ENCODE data around the gene STXBP6. TPM values are rescaled to one million over a fixed set of nuclear protein-coding genes. Genes with fewer than 3 reads are reported as not detected.

STXBP6 gene
- total RNA-seq, 8 experiments from 2014 or later = 1.0 to 13.2 (median 4.4) TPM

- Histone ChIP-seq H3K4me1 (replicated peaks in 1 of 2) (no peaks in the 10 kb centered on the region), H3K4me3 (no peak overlapping the region), H3K27ac (no peak overlapping the region)
- in situ Hi-C loops (cut with MboI; ENCODE audit: low pct_unique_long_range_greater_than_20kb in 2 of 9, low sequenced_read_pairs in 9 of 9, unreplicated experiment in 9 of 9) = loop anchor here in 2 of 9 experiments (25.0 kb wide), 1 partner anchor 221 kb away; no protein-coding TSS in a partner anchor
- WGBS, 10 experiments = 50 to 100% (median 90%) methylated on average over 1 of the region's 1 CpG; no CpG with 5 or more reads in 3 of the 10 experiments
- no peak for ATAC-seq (replicated peaks in 6 of 8)
These were observed 16.6 kb downstream of the STXBP6 start for GRCh38 chr14:25033358-25033757.

- in situ Hi-C loops (cut with MboI; ENCODE audit: low pct_unique_long_range_greater_than_20kb in 2 of 9, low sequenced_read_pairs in 9 of 9, unreplicated experiment in 9 of 9) = loop anchor here in 2 of 9 experiments (25.0 kb wide), 1 partner anchor 220 kb away; no protein-coding TSS in a partner anchor
- H3K4me3 ChIP-seq = no peak overlapping the region
- H3K27ac ChIP-seq = no peak overlapping the region
- ATAC-seq (replicated peaks in 6 of 8) = no peak
- no peaks in the 10 kb centered on the region for H3K4me1 ChIP-seq (replicated peaks in 1 of 2)
- 78 to 100% (median 93%) methylated on average over 2 to 7 of the region's 10 CpGs for WGBS, 10 experiments
These were observed 17.7 kb downstream of the STXBP6 start for GRCh38 chr14:25032092-25032784.

GRCh38 chr14:25026476-25027137 is 23.3 kb downstream of the STXBP6 start:
- in situ Hi-C loops (cut with MboI; ENCODE audit: low pct_unique_long_range_greater_than_20kb in 2 of 9, low sequenced_read_pairs in 9 of 9, unreplicated experiment in 9 of 9) = loop anchor here in 2 of 9 experiments (25.0 kb wide), 1 partner anchor 214 kb away; no protein-coding TSS in a partner anchor
- ATAC-seq (replicated peaks in 6 of 8) = peak in 1 of 8 experiments; percentile 14
- no peak overlapping the region for H3K27ac ChIP-seq
- WGBS, 10 experiments = 20 to 88% (median 74%) methylated on average over 1 to 4 of the region's 4 CpGs; no CpG with 5 or more reads in 1 of the 10 experiments
- no peaks in the 10 kb centered on the region for H3K4me1 ChIP-seq (replicated peaks in 1 of 2)
- H3K4me3 ChIP-seq = no peak overlapping the region

- Histone ChIP-seq H3K27ac (no peak overlapping the region), H3K4me3 (no peak overlapping the region), H3K4me1 (replicated peaks in 1 of 2) (no peaks in the 10 kb centered on the region)
- in situ Hi-C loops (cut with MboI; ENCODE audit: low pct_unique_long_range_greater_than_20kb in 2 of 9, low sequenced_read_pairs in 9 of 9, unreplicated experiment in 9 of 9) = no loop called here
- ATAC-seq (replicated peaks in 6 of 8) = no peak
- WGBS, 10 experiments = 0 to 60% (median 0%) methylated on average over 1 of the region's 1 CpG; no CpG with 5 or more reads in 1 of the 10 experiments
These were observed 30.1 kb downstream of the STXBP6 start for GRCh38 chr14:25019892-25020291.

GRCh38 chr14:25017562-25017961 is 32.4 kb downstream of the STXBP6 start:
- WGBS, 10 experiments = 14 to 92% (median 80%) methylated on average over 1 to 2 of the region's 2 CpGs; no CpG with 5 or more reads in 5 of the 10 experiments
- in situ Hi-C loops (cut with MboI; ENCODE audit: low pct_unique_long_range_greater_than_20kb in 2 of 9, low sequenced_read_pairs in 9 of 9, unreplicated experiment in 9 of 9) = no loop called here
- ATAC-seq (replicated peaks in 6 of 8) = no peak
- Histone ChIP-seq H3K4me3 (no peak overlapping the region), H3K4me1 (replicated peaks in 1 of 2) (no peaks in the 10 kb centered on the region), H3K27ac (no peak overlapping the region)

- Histone ChIP-seq H3K4me1 (replicated peaks in 1 of 2) (no peaks in the 10 kb centered on the region), H3K27ac (no peak overlapping the region), H3K4me3 (no peak overlapping the region)
- no peak for ATAC-seq (replicated peaks in 6 of 8)
- 29 to 100% (median 92%) methylated on average over 1 of the region's 1 CpG; no CpG with 5 or more reads in 1 of the 10 experiments for WGBS, 10 experiments
- in situ Hi-C loops (cut with MboI; ENCODE audit: low pct_unique_long_range_greater_than_20kb in 2 of 9, low sequenced_read_pairs in 9 of 9, unreplicated experiment in 9 of 9) = no loop called here
These were observed 34.2 kb downstream of the STXBP6 start for GRCh38 chr14:25015761-25016160.

- WGBS, 10 experiments = 53 to 100% (median 80%) methylated on average over 1 to 4 of the region's 4 CpGs
- no peaks in the 10 kb centered on the region for H3K4me1 ChIP-seq (replicated peaks in 1 of 2)
- no peak overlapping the region for H3K4me3 ChIP-seq
- in situ Hi-C loops (cut with MboI; ENCODE audit: low pct_unique_long_range_greater_than_20kb in 2 of 9, low sequenced_read_pairs in 9 of 9, unreplicated experiment in 9 of 9) = no loop called here
- no peak for ATAC-seq (replicated peaks in 6 of 8)
- H3K27ac ChIP-seq = no peak overlapping the region
These were observed 35.5 kb downstream of the STXBP6 start for GRCh38 chr14:25014440-25014839.

- H3K4me1 ChIP-seq (replicated peaks in 1 of 2) = no peaks in the 10 kb centered on the region
- 40 to 100% (median 94%) methylated on average over 1 of the region's 1 CpG; no CpG with 5 or more reads in 4 of the 10 experiments for WGBS, 10 experiments
- in situ Hi-C loops (cut with MboI; ENCODE audit: low pct_unique_long_range_greater_than_20kb in 2 of 9, low sequenced_read_pairs in 9 of 9, unreplicated experiment in 9 of 9) = no loop called here
- no peak overlapping the region for H3K27ac ChIP-seq
- ATAC-seq (replicated peaks in 6 of 8) = no peak
- no peak overlapping the region for H3K4me3 ChIP-seq
These were observed 38.9 kb downstream of the STXBP6 start for GRCh38 chr14:25011095-25011494.

GRCh38 chr14:25010471-25010870 is 39.5 kb downstream of the STXBP6 start:
- Histone ChIP-seq H3K4me3 (no peak overlapping the region), H3K4me1 (replicated peaks in 1 of 2) (no peaks in the 10 kb centered on the region), H3K27ac (no peak overlapping the region)
- ATAC-seq (replicated peaks in 6 of 8) = peak in 1 of 8 experiments; percentile 10
- in situ Hi-C loops (cut with MboI; ENCODE audit: low pct_unique_long_range_greater_than_20kb in 2 of 9, low sequenced_read_pairs in 9 of 9, unreplicated experiment in 9 of 9) = no loop called here
- WGBS, 10 experiments = 20 to 100% (median 80%) methylated on average over 1 to 3 of the region's 3 CpGs; no CpG with 5 or more reads in 3 of the 10 experiments

- 10 to 100% (median 58%) methylated on average over 1 to 3 of the region's 3 CpGs; no CpG with 5 or more reads in 1 of the 10 experiments for whole genome bisulfite sequencing, 10 experiments
These were observed 40.1 kb downstream of the STXBP6 start for GRCh38 chr14:25009891-25010290.

GRCh38 chr14:25007832-25008231 is 42.1 kb downstream of the STXBP6 start:
- Histone ChIP-seq H3K27ac (no peak overlapping the region), H3K4me1 (replicated peaks in 1 of 2) (no peaks in the 10 kb centered on the region), H3K4me3 (no peak overlapping the region)
- in situ Hi-C loops (cut with MboI; ENCODE audit: low pct_unique_long_range_greater_than_20kb in 2 of 9, low sequenced_read_pairs in 9 of 9, unreplicated experiment in 9 of 9) = no loop called here
- no peak for ATAC-seq (replicated peaks in 6 of 8)
- 29 to 100% (median 78%) methylated on average over 1 of the region's 1 CpG; no CpG with 5 or more reads in 4 of the 10 experiments for WGBS, 10 experiments

More at GRCh38 chr14:25009891-25010290, 40.1 kb downstream of the STXBP6 start:
- peak in 2 of 8 experiments; percentile 6 to 78 for ATAC-seq (replicated peaks in 6 of 8)
- in situ Hi-C loops (cut with MboI; ENCODE audit: low pct_unique_long_range_greater_than_20kb in 2 of 9, low sequenced_read_pairs in 9 of 9, unreplicated experiment in 9 of 9) = no loop called here
- no peaks in the 10 kb centered on the region for H3K4me1 ChIP-seq (replicated peaks in 1 of 2)
- H3K4me3 ChIP-seq = no peak overlapping the region
- H3K27ac ChIP-seq = no peak overlapping the region

- H3K4me3 ChIP-seq = no peak overlapping the region
- in situ Hi-C loops (cut with MboI; ENCODE audit: low pct_unique_long_range_greater_than_20kb in 2 of 9, low sequenced_read_pairs in 9 of 9, unreplicated experiment in 9 of 9) = no loop called here
- H3K4me1 ChIP-seq (replicated peaks in 1 of 2) = no peaks in the 10 kb centered on the region
- WGBS, 10 experiments = 25 to 92% (median 67%) methylated on average over 3 to 7 of the region's 9 CpGs; no CpG with 5 or more reads in 1 of the 10 experiments
- H3K27ac ChIP-seq = no peak overlapping the region
- peak; percentile 75 to 98 (median 96) for ATAC-seq (replicated peaks in 6 of 8)
These were observed 42.8 kb downstream of the STXBP6 start for GRCh38 chr14:25006961-25007795.

Measured in motor neuron (in vitro differentiated cells).